Measurements from ENCODE around the gene FGF14.

GRCh38 chr13:101988140-101988539, 413.7 kb downstream of the FGF14 start:
- TF ChIP-seq POLR2AphosphoS5 (IDR thresholded peaks at IDR 0.05) (no peak), CTCF (IDR thresholded peaks at IDR 0.05) (no peak)
